Fibroblast of skin of back (primary cell): Measurements from ENCODE around the gene ZNF132.
"Not testable (repeated sequence)": the region's sequence is repeated elsewhere in the genome, so short reads cannot be mapped to it uniquely, and the experiment has no call there.

Experiments
- DNase-seq: peaks from one replicate; pipeline ENCODE4 v3.0.0-alpha.2; 2013

The ZNF132 gene

DNA sequence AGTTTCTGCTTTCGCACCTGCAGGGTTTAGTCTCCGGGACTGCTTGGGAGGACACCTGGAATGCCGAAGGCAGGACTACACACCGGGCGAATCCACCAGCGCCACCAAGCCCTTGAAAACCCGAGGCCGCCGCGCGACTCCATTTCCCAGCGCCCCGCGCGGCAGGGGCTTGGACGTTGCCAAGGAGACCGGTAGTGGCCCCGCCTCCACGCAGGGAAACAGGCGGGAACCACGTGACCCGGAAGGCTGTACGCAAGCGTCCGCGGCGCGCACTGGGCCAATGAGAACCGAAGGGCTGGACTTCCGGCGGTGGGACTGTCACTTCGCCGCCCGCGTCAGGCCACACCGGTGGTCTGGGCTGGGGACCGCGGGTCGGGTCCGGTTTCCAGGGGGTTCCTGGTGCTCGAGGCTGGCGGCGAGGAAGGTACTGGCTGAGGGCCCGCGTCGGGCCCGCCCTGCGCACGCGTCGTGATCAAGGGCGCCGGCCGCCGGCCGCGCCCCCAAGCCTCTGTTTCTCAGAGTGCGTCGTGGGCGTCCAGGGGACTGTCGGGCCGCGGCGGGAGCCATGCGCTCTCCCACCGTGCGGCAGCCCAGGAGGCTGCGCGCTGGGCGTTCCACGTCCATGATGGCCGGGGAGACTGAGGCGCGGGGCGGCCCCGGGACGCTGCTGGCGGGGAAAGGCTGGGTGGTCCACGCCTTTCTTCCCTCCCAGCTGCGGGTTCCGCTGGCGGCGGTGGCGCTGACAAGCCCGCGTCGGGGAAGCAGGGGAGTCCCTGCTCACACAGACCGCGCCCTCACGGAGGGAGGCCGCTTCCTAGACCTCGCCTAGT lies 27.0 kb upstream of the ZNF132 start, which contains the start of gene ZNF324:
Gene ZNF324, plus strand, starts transcription at position 321 of the 830 bp plus-strand sequence. CDS start 2,106 bp downstream, outside the sequence.
- DNase-seq, result peak; percentile 96

DNA sequence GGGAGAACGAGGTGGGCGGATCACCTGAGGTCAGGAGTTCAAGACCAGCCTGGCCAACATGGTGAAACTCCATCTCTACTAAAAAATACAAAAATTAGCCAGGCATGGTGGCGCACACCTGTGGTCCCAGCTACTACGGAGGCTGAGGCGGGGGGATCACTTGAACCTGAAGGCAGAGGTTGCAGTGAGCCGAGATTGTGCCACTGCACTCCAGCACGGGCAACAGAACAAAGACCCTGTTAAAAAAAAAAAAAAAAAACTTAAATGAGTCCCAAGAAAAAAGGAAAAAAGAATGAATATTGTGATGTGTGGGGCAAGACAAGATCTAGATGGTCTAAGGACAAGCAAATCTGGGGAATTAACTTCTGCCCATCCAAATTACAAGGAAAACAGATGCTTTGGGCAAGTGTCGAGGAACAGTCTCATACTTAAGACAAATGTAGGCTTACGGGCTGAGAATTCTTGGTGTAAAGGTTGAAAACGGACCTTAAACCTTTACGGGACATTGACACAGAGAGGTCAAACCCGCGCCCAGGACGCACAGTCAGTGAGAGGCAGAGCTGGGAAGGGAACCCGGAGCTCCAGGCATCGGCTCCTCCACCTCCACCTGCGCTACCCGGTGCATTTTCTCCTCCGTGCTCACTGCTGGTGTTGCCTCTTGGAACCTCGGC lies 26.3 kb upstream of the ZNF132 start:
- DNase-seq, result no peak

DNA sequence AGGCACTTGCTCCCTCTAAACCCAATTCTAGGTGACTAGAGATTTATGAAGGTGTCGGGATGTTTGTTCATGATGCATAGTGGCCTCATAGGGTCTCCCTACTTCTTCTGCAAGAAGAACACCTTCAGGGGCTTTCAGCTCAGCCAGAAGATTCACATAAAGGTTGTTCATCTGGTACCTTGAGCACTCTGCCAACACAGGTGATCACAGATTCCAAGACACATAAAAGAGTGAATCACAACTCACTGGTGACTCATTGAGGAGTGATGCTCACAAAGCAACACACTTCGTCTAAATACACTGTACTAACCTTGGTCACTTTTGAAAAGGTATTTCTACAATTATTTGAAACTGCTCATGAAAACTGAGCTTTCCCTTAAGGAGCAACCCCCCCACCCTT lies 20.1 kb upstream of the ZNF132 start:
- no peak for DNase-seq

DNA sequence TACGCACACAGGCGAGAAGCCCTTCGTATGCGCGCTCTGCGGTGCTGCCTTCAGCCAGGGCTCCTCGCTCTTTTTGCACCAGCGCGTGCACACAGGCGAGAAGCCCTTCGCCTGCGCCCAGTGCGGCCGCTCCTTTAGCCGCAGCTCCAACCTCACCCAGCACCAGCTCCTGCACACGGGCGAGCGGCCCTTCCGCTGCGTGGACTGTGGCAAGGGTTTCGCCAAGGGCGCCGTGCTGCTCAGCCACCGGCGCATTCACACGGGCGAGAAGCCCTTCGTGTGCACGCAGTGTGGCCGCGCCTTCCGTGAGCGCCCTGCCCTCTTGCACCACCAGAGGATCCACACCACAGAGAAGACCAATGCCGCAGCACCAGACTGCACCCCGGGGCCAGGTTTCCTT lies 16.2 kb upstream of the ZNF132 start:
- no peak for DNase-seq

DNA sequence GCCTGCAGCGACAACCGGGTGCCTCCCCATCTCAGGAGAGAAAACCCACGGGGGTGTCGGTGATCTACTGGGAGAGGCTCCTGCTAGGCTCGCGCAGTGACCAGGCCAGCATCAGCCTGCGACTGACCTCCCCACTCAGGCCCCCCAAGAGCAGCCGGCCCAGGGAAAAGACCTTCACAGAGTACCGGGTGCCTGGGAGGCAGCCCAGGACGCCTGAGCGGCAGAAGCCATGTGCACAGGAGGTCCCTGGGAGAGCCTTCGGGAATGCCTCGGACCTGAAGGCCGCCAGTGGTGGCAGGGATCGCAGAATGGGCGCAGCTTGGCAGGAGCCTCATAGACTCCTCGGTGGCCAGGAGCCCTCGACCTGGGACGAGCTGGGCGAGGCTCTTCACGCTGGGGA lies 15.4 kb upstream of the ZNF132 start:
- no peak for DNase-seq

DNA sequence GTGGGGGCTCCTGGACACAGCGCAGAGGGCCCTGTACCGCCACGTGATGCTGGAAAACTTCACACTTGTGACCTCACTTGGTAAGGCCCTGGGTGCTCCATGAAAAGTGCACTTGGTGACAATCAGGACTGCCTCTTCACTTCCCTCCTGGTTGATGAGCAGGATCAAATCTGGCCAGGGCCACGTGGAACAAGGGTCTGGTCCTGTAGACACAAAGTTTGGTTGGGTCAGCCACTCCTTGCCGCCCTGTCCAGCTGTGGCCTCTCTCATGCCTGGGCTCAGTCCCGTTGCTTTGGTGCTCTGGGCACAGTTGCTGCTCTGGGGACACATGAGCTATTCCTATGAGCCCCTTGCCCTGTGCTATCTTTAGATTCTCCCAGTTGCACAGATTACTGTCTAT lies 13.8 kb upstream of the ZNF132 start:
- no peak for DNase-seq

DNA sequence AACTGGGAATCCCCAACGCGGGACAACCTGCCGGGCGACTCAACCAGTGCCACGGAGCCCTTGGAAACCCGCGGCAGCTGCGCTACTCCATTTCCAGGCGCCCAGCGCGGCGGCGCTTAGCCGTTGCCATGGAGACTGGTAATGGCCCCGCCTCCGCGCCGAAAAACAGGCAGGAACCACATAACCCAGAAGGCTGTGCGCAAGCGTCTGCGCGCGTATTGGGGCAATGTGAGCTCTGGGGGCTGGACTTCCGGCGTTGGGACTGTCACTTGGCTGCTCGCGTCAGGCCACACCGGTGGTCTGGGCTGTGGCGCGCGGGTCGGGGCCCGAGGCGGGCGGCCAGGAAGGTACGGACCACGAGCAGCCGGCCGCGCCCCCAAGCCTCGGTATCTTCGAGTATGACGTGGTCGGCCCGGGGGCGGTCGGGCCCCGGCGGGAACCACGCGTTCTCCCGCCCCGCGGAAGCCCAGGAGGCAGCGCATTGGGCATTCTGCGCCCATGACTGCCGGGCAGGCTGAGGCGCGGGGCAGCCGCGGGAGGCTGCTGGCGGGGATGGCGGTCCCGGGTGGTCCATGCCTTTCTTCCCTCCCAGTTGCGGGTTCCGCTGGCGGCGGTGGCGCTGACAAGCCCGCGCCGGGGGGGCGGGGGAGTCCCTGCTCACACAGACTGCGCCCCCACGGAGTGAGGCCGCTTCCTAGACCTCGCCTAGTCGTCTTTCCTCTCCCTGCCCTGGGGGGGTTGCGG lies 11.6 kb upstream of the ZNF132 start, which contains the start of gene ZNF324B:
Gene ZNF324B, plus strand, starts transcription at position 265 of the 744 bp plus-strand sequence. CDS start 2,080 bp downstream, outside the sequence.
- DNase-seq, result peak; percentile 96

DNA sequence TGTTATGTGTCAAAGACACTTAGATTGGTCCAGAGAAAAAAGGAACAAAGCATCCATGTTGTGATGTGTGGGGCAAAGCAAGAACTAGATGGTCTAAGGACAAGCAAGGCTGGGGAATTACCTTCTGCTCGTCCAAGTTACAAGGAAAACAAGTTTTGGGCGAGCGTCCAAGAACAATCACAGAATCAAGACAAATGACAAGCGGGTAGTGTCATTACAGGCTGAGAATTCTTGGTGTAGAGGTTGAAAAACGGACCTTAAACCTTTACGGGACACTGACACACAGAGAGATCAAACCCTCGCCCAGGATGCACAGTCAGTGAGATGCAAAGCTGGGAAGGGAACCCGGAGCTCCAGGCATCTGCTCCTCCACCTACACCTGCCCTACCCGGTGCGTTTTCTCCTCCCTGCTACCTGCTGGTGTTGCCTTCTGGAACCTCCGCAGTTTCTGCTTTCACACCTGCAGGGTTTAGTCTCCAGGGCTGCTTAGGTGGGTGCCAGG lies 11.0 kb upstream of the ZNF132 start:
- DNase-seq, result no peak

DNA sequence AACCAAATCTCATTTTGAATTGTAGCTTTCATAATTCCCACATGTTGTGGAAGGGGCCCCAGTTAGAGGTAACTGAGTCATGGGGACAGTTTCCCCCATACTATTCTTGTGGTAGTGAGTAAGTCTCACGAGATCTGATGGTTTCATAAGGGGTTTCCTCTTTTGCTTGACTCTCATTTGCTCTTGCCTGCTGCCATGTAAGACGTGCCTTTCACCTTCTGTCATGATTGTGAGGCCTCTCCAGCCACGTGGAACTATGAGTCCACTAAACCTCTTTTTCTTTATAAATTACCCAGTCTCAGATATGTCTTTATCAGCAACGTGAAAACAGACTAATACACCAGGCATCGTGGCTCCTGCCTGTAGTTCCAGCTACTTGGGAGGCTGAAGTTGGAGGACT lies 10.0 kb upstream of the ZNF132 start:
- DNase-seq, result not testable (repeated sequence)

DNA sequence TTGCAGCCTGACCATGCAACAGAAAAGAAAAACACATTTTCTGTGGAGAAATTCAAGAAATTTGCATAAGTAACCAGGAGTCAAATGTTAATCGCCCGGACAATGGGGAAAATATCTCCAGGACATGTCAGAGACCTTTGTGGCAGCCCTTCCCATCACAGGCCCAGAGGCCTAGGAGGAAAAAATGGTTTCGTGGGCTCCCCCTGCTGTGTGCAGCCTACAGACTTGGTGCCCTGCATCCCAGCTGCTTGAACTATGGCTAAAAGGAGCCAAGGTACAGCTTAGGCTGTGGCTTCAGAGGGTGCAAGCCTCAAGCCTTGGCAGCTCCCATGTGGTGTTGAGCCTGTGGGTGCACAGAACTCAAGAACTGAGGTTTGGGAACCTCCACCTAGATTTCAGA lies 8.9 kb upstream of the ZNF132 start:
- DNase-seq, result not testable (repeated sequence)

DNA sequence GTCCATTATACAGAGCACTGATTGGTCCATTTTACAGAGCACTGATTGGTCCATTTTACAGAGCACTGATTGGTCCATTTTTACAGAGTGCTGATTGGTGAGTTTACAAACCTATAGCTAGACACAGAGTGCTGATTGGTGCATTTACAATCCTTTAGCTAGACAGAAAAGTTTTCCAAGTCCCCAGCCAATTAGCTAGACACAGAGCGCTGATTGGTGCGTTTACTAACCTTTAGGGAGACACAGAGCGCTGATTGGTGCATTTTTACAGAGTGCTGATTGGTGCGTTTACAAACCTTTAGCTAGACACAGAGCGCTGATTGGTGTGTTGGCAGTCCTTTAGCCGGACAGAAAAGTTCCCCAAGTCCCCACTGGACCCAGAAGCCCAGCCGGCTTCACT lies 3.0 kb upstream of the ZNF132 start:
- not testable (repeated sequence) for DNase-seq

DNA sequence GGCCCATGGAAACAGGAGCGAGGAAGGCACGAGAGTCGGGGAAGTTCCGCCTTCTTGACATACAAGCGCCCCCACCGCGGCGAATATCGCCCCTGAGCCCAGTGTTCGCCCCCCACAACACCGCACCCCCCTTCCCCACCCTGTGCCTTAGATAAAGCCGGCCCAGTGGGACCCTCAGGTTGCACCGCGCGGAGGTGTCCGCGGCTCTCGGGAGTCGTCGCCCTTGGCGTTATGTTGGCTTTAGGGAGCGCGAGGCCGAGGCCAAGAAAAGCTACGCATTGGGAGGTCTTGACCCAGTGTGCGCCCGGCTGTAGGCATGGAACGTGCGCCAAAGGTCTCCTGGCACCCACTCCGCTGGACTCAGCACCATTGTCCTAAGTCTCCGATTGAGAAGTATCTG lies 603 bp upstream of the ZNF132 start:
- no peak for DNase-seq

DNA sequence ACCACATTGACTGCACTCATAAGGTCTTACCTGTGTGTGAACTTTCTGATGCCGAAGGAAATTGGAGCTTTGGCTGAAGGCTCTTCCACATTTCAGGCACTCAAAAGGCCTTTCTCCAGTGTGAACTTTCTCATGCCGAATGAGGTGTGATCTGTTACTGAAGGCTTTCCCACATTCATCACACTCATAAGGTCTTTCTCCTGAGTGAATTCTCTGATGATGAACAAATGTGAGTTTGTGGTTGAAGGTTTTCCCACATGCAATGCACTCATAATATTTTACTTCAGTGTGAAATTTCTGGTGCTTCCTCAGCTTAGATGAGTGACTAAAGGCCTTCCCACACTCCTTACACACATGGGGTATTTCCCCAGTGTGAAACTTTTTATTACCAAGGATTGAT lies 5.7 kb downstream of the ZNF132 start:
- peak; percentile 16 for DNase-seq

DNA sequence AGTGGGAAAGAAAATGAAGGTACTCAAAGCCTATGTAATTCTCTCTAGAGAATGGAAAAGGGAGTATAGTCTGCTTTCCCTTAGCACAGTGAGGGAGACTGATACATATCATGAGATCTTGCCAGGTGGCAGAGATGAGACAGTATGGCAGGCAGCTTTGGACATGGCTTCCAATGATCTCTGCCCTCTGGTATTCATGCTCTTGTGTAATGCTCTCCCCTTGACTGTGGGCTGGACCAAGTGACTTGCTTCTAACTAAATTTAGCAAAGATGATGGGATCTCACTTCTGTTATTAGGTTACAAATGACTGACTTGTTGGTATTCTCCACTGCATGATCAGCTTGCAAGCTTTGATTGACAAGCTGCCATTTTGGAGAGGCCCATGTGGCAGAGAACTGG lies 10.2 kb downstream of the ZNF132 start:
- DNase-seq, result no peak

DNA sequence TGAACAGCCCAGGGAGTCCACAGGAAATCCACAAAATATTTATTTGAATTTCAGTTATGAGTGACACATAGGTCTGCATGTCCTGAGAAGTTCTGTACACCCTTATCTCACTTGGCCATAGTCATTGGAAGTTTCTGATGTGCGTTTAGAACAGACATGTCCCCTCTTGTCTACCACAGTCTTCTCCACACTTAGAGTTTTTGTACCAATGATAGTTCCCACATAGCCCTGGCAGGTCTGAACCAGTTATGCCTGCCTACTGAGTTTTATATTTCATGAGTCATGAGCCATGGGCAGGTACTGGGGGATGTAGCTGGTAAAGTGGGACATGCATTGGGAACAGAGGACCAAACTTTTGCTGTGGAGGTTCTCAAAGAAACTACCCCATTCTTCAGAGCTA lies 11.3 kb downstream of the ZNF132 start:
- no peak for DNase-seq

DNA sequence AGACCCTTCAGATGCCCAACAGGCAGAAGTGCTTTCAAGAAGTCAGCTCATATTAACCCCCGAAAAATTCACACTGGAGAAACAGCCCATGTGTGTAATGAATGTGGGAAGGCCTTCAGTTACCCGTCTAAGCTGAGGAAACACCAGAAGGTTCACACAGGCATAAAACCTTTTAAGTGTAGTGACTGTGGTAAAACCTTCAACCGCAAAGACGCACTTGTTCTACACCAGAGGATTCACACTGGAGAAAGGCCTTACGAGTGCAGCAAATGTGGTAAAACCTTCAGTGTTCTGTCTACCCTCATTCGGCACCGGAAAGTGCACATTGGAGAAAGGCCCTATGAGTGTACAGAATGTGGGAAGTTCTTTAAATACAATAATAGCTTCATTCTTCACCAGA lies 22.9 kb downstream of the ZNF132 start:
- DNase-seq, result no peak

DNA sequence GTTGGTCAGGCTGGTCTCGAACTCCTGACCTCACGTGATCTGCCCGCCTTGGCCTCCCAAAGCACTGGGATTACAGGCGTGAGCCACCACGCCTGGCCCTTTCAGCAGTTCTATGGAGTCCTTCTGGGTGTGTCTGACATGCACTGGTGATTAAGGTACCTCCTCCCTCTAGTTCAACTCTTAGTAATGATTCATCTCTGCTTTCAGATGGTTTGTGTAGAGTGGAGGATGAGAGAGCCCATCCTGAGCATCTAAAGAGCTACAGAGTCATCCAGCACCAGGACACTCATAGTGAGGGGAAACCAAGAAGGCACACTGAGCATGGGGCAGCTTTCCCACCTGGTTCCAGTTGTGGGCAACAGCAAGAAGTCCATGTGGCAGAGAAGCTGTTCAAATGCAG lies 23.3 kb downstream of the ZNF132 start:
- no peak for DNase-seq

DNA sequence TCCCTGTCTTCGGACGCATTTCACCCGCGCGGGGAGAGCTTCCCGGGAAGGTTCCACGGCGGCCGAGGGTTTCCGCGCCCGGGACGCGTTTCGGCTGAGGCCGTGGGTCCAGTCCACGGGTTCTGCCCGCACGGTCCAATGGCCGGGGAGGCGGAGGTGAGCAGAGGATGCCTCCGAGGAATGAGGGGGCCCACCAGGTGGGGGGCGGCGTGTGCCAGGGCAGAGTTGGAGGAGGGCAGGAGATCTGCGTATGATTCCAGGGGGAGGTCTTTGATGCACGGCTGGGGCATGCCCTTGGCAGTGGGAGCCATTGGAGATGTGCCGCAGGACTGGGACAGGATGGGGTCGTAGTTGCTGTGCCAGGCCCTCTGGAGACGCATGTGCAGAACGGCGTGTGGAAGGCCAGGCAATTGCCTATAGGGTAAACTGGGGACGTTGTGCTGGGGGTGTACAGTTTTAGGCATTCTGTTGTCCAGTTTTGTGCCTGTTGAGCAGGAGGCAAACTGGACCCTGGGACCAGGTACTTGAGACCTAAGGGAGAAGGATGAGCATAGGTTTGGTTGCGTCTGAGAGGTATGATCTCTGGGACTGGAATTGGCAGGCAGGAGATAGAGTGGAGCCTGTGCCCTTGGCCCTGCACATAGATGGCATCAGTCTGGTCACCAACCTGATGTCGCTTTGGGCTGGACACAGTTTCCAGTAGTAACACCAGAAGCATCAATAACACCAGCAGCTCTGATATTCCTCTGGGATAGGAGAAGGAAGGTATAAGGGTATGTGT lies 30.8 kb downstream of the ZNF132 start:
- peak; percentile 46 for DNase-seq

DNA sequence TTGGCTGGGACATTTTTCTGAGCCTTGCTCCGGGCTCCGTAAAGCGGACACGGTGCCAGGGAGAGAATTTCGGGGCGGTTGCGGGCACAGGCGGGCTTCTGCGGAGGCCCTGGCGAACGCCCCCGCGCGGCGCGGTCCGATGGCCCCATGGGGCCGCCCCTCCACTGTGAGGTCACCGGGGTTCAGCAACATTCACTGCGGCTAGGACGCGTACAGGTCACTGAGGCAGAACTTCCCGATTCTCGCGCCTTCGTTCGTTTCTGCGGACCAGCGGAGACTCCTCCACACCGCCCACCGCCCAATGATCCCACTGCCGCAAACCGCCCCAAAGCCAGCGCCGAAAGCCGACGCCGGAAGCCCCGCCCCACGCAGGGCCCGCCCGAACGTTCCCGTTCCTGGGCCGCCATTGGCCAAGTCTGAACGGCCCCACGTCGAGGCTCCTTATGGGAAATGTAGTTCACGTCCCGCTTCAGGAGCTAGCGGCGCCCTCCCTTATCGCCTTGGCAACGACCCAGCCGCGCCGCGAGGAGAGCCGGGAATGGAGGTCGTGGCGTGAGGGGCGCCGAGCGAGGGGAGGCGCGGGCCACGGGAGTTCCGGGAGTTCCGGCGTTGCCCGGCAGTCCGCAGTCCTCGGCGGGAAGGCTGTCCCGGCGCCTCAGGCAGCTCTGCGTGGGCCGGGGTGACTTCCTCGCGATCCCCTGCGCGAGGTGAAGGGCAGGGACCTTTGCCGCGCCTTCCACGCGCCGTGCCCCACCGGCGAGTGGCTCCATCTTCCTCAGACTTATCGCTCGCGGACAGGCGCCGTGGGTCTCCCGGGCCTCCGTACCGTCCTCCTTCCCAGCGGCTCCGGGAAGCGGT lies 31.6 kb downstream of the ZNF132 start, which contains the start of gene ZNF584:
Gene ZNF584, plus strand, starts transcription at position 498 of the 858 bp plus-strand sequence. CDS start 499 bp downstream, outside the sequence.
- DNase-seq, result peak; percentile 96

DNA sequence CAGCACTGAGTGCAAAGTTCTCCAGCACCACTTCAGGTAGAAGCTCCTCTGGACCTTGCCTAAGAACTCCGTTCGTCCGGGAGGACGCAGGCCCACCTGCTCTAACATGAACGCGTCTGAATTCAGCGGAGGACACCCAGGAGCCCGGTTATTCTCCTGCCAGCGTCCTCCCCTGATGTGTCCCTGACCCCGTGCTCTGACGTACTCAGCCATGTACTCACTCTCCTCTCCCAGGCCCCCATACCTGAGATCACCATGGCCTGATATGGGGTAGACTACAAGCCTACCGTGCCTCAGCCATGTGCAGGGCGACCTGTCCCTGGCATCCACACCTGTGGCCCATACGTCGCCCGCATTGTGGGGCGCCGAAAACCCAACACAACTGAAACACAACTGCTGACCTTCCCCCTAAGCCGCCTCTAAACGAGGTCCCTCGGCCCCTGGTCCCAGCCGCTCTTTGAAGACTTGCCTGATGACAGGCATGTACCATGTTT lies 32.2 kb downstream of the ZNF132 start:
- DNase-seq, result no peak
